Occipital lobe (tissue), 2 donors: Measurements from ENCODE around the gene PARVA. TPM values are rescaled to one million over a fixed set of nuclear protein-coding genes. Genes with fewer than 3 reads are reported as not detected.

Experiments used
- DNase-seq: peaks from one replicate; lab custom pipeline; 2025; lab: John Stamatoyannopoulos, UW
- total RNA-seq: library from RNA; depleted of rRNA; stranded (reverse); fragments of >200 nt; gene quantifications from one replicate; pipeline ENCODE4 v1.2.3, GENCODE V29; 2014

PARVA gene
- total RNA-seq, 1 donor from 2014 or later, result 5.6 TPM

GRCh38 chr11:12456651-12457579, 79.5 kb downstream of the PARVA start:
- no peak for DNase-seq

- DNase-seq, result no peak
Observed at GRCh38 chr11:12458042-12458441, 80.7 kb downstream of the PARVA start.

- no peak for DNase-seq
Observed at GRCh38 chr11:12459374-12459773, 82.0 kb downstream of the PARVA start.

GRCh38 chr11:12459865-12460444, 82.6 kb downstream of the PARVA start:
- no peak for DNase-seq

GRCh38 chr11:12460466-12460865, 83.1 kb downstream of the PARVA start:
- DNase-seq, result no peak

GRCh38 chr11:12461516-12461915, 84.1 kb downstream of the PARVA start:
- DNase-seq, result no peak

GRCh38 chr11:12464303-12464702, 86.9 kb downstream of the PARVA start:
- DNase-seq, result no peak

GRCh38 chr11:12465332-12465731, 88.0 kb downstream of the PARVA start:
- DNase-seq, result no peak

- no peak for DNase-seq
Observed at GRCh38 chr11:12467610-12468009, 90.2 kb downstream of the PARVA start.

GRCh38 chr11:12469451-12469850, 92.1 kb downstream of the PARVA start:
- DNase-seq, result no peak

GRCh38 chr11:12470236-12470635, 92.9 kb downstream of the PARVA start:
- no peak for DNase-seq

GRCh38 chr11:12472401-12473005, 95.1 kb downstream of the PARVA start:
- no peak for DNase-seq

- no peak for DNase-seq
Observed at GRCh38 chr11:12473381-12473780, 96.0 kb downstream of the PARVA start.

GRCh38 chr11:12474871-12475270, 97.5 kb downstream of the PARVA start:
- no peak for DNase-seq

- DNase-seq, result no peak
Observed at GRCh38 chr11:12478743-12479142, 101.4 kb downstream of the PARVA start.

- no peak for DNase-seq
Observed at GRCh38 chr11:12480401-12480800, 103.0 kb downstream of the PARVA start.

GRCh38 chr11:12482839-12483238, 105.5 kb downstream of the PARVA start:
- no peak for DNase-seq

GRCh38 chr11:12483604-12484003, 106.2 kb downstream of the PARVA start:
- no peak for DNase-seq

GRCh38 chr11:12485328-12485727, 108.0 kb downstream of the PARVA start:
- no peak for DNase-seq

GRCh38 chr11:12489246-12489772, 111.9 kb downstream of the PARVA start:
- DNase-seq, result no peak

- DNase-seq, result no peak
Observed at GRCh38 chr11:12494699-12495098, 117.3 kb downstream of the PARVA start.
